KMS-11 (cell line): ENCODE measurements around the gene KPTN.

Source experiments
- H2AFZ ChIP-seq: fragments of 200-600 bp; sonication (generic); 2 replicates; pipeline ENCODE4 v1.6.1; 2016; ENCODE audit warnings: antibody characterized with exemption, mixed run types, low read depth
- H3K27ac ChIP-seq: fragments of 200-600 bp; sonication (generic); 2 replicates; pipeline ENCODE4 v1.6.1; 2016; ENCODE audit warnings: mild to moderate bottlenecking, mixed run types
- H3K27me3 ChIP-seq: fragments of 200-600 bp; sonication (generic); 2 replicates; pipeline ENCODE4 v1.6.1; 2017; ENCODE audit warnings: mild to moderate bottlenecking, low read depth, mixed run types, moderate library complexity; ENCODE audit not compliant: insufficient read depth
- H3K36me3 ChIP-seq: fragments of 200-600 bp; sonication (generic); 2 replicates; pipeline ENCODE4 v1.6.1; 2017; ENCODE audit warnings: mild to moderate bottlenecking, mixed run types; ENCODE audit not compliant: insufficient read depth
- H3K4me1 ChIP-seq: fragments of 200-600 bp; sonication (generic); 2 replicates; pipeline ENCODE4 v1.6.1; 2016; ENCODE audit warnings: mild to moderate bottlenecking, low read depth, mixed run types; ENCODE audit not compliant: poor library complexity, severe bottlenecking
- H3K4me2 ChIP-seq: fragments of 200-600 bp; sonication (generic); 2 replicates; pipeline ENCODE4 v1.7.0; 2016; ENCODE audit warnings: mild to moderate bottlenecking, mixed run types
- H3K4me3 ChIP-seq: fragments of 200-600 bp; sonication (generic); IDR thresholded peaks from 2 replicates; pipeline ENCODE4 v1.6.1; 2017; ENCODE audit warnings: low read depth, low read length, mixed read lengths; ENCODE audit not compliant: insufficient read depth
- H3K79me2 ChIP-seq: fragments of 200-600 bp; sonication (generic); 2 replicates; pipeline ENCODE4 v1.6.1; 2016; ENCODE audit warnings: low read depth, mixed run types; ENCODE audit not compliant: insufficient read depth
- H3K9ac ChIP-seq: fragments of 200-600 bp; sonication (generic); 2 replicates; pipeline ENCODE4 v1.6.1; 2016; ENCODE audit warnings: mild to moderate bottlenecking, mixed run types
- H4K20me1 ChIP-seq: fragments of 200-600 bp; sonication (generic); 2 replicates; pipeline ENCODE4 v1.6.1; 2016; ENCODE audit warnings: mild to moderate bottlenecking, mixed run types; ENCODE audit not compliant: insufficient read depth
- TF ChIP-seq, protein P1 (sequence below): fragments of 200-600 bp; sonication (generic); conservative IDR thresholded peaks from 2 replicates; pipeline ENCODE4 v1.6.1; 2017; ENCODE audit warnings: low read depth, mild to moderate bottlenecking, antibody characterized with exemption, low read length, moderate library complexity, mixed read lengths

KPTN gene

DNA sequence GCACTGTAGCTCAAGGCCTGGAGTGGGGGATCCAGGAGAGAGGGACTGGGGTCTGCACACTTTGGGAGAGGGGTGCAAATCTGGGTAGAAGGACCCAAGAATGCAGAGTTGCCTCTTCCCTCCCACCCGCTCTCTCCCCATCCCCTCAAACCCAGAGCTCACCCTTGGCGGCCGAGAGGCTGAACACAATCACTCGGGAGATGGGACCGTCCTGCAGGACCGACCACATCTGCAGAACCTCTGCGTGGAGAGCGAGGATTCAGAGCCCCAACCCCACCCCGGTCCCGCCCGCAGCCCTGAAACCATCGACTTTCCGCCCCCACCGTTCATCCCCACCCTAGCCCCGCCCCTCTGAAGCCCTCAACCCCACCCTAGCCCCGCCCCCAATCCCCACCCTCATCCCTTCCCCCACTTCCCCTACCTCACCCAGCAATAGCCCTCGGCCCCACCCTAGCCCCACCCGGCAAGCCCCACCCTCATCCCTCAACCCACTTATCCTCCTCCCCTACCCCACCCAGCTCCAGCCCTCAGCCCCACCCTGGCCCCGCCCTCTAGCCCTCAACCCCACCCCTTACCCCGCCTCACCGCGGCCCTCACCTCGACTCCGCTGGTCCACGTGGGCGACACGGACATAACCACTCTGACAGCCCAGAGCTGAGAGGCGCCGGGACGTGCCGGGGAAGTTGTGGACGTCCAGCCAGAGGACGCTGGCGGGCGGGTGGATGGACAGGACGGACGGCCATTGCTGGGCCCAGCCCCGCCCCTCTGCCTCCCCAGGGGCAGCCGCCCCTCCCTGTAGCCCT, 4.1 kb downstream of the KPTN start:
- no peaks in the 10 kb centered on the region for H3K36me3 ChIP-seq
- peaks cover 10% of the 10 kb centered on the region for H3K27me3 ChIP-seq
- H3K4me3 ChIP-seq, result no peak overlapping the region
- TF ChIP-seq, protein P1, sequence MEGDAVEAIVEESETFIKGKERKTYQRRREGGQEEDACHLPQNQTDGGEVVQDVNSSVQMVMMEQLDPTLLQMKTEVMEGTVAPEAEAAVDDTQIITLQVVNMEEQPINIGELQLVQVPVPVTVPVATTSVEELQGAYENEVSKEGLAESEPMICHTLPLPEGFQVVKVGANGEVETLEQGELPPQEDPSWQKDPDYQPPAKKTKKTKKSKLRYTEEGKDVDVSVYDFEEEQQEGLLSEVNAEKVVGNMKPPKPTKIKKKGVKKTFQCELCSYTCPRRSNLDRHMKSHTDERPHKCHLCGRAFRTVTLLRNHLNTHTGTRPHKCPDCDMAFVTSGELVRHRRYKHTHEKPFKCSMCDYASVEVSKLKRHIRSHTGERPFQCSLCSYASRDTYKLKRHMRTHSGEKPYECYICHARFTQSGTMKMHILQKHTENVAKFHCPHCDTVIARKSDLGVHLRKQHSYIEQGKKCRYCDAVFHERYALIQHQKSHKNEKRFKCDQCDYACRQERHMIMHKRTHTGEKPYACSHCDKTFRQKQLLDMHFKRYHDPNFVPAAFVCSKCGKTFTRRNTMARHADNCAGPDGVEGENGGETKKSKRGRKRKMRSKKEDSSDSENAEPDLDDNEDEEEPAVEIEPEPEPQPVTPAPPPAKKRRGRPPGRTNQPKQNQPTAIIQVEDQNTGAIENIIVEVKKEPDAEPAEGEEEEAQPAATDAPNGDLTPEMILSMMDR, result no peak
- no peaks in the 10 kb centered on the region; the same call in 1 of the 2 replicates for H4K20me1 ChIP-seq
- no peak overlapping the region for H3K9ac ChIP-seq
- peaks cover 5% of the 10 kb centered on the region for H3K4me1 ChIP-seq
- H3K4me2 ChIP-seq, result no peak overlapping the region
- no peak overlapping the region for H2AFZ ChIP-seq
- no peaks in the 10 kb centered on the region for H3K79me2 ChIP-seq
- no peak overlapping the region for H3K27ac ChIP-seq

DNA sequence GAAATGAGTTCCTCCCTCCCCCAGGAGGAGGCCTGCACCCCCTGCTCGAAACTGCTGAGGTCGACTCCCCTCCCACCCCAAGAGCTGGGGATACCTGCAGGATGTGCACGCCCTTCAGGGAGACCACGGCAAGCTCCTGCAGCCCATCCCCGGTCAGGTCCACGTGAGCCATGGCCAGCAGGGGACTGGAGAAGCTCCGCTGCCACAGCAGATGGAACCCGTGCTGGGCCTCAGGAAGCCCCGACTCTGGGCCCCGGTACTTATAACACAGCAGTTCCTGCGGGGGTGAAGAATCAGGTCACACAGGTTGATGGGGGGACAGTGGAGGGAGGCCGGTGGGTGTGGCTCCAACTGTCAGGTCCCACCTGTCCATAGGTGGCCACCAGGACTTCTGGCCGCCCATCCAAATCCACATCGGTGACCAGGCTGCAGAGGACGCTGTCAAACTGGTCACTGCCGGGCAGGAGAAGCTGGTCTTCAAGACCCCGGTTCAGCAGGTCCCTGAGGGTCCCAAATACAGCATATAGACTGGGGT, 7.5 kb downstream of the KPTN start:
- Histone ChIP-seq H3K36me3 (no peaks in the 10 kb centered on the region), H3K4me2 (no peak overlapping the region), H3K4me3 (no peak overlapping the region), H3K27ac (no peak overlapping the region), H3K79me2 (no peaks in the 10 kb centered on the region), H2AFZ (no peak overlapping the region), H4K20me1 (no peaks in the 10 kb centered on the region; the same call in 1 of the 2 replicates), H3K27me3 (peaks cover 32% of the 10 kb centered on the region), H3K9ac (no peak overlapping the region), H3K4me1 (peaks cover 4% of the 10 kb centered on the region)
- TF ChIP-seq, protein P1, result no peak

DNA sequence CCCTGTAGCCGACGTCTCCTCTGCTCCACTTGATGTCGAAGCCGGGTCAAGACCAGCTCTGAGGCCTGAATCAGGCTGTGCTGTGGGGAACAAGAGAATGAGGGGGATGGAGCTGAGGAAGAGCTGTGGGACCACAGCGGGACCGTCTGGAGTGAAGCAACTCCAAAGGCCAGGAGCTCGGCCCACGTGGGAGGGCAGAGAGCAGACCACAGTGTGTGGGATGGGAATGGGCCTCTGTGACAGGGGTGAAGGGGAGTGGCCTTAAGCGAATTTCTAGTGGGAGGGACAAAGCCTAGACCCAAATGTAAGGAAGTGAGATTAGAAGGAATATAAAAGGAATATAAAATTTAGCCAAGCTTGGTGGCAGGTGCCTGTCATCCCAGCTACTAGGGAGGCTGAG, 8.6 kb downstream of the KPTN start:
- Histone ChIP-seq H2AFZ (no peak overlapping the region), H3K27ac (no peak overlapping the region), H3K27me3 (peaks cover 43% of the 10 kb centered on the region), H4K20me1 (no peaks in the 10 kb centered on the region; the same call in 1 of the 2 replicates), H3K4me3 (no peak overlapping the region), H3K79me2 (no peaks in the 10 kb centered on the region), H3K36me3 (no peaks in the 10 kb centered on the region), H3K4me1 (peaks cover 4% of the 10 kb centered on the region), H3K9ac (no peak overlapping the region), H3K4me2 (no peak overlapping the region)
- TF ChIP-seq, protein P1, result no peak

DNA sequence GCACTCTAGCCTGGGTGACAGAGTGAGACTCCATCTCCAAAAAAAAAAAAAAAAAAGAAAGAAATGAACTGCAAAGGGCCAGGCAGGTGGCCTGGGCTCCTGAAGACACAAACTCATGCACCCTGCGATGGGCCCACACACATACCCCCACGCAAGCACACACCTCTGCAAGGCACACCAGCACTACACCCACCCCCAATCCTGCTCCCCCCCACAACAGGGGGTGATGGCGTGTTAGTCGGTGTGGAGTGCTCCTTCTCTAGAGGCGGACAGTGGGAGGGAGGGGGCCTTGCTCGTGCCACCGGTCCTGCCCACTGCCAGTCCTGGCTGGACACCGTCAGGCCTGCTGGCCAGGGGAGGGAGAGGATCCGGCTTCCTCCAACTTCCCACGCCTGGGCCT, 10.7 kb downstream of the KPTN start:
- Histone ChIP-seq H3K27ac (no peak overlapping the region), H3K4me3 (no peak overlapping the region), H3K79me2 (no peaks in the 10 kb centered on the region), H3K4me1 (peaks cover 4% of the 10 kb centered on the region), H2AFZ (no peak overlapping the region), H3K9ac (no peak overlapping the region), H3K27me3 (peaks cover 63% of the 10 kb centered on the region), H3K36me3 (no peaks in the 10 kb centered on the region), H3K4me2 (no peak overlapping the region), H4K20me1 (no peaks in the 10 kb centered on the region; the same call in 1 of the 2 replicates)
- TF ChIP-seq, protein P1, result no peak
